BJ (cell line): Measurements from ENCODE around the gene CTNND2. TPM values are rescaled to one million over a fixed set of nuclear protein-coding genes. Genes with fewer than 3 reads are reported as not detected.

Experiments used
- CTCF ChIA-PET: fragments of 350-600 bp; formaldehyde crosslinking; extraction: SDS; loops from one replicate; lab custom pipeline; 2021; ENCODE audit warnings: antibody characterized with exemption, inconsistent platforms; lab: Yijun Ruan, JAX
- POLR2A ChIA-PET: fragments of 300-600 bp; sonication (Branson Sonifier 250); formaldehyde crosslinking; extraction: SDS; loops from one replicate; lab custom pipeline; 2021; ENCODE audit warnings: antibody characterized with exemption; lab: Charles Lee
- DNase-seq: peaks from one replicate; pipeline ENCODE4 v3.0.0-alpha.2; 2011; ENCODE audit warnings: low read depth
- H3K27me3 ChIP-seq: 2 replicates; pipeline ENCODE4 v1.6.0; 2011; ENCODE audit warnings: low read length; ENCODE audit not compliant: control insufficient read depth, insufficient read depth
- H3K36me3 ChIP-seq: 2 replicates; pipeline ENCODE4 v1.5.1; 2011; ENCODE audit warnings: low read length; ENCODE audit not compliant: control insufficient read depth, insufficient read depth
- H3K4me3 ChIP-seq: 2 replicates; pipeline ENCODE4 v1.5.1; 2011; ENCODE audit warnings: low read depth, mild to moderate bottlenecking, control low read depth, low read length
- CTCF ChIP-seq: IDR thresholded peaks from 2 replicates; pipeline ENCODE4 v1.5.1; 2011; ENCODE audit warnings: low read depth, mild to moderate bottlenecking, control low read depth, inconsistent platforms, low read length, moderate library complexity; ENCODE audit not compliant: insufficient read depth
- polyA plus RNA-seq: library from polyadenylated mRNA; depleted of rRNA; stranded (reverse); fragments of >200 nt; gene quantifications from 2 replicates; pipeline ENCODE4 v1.2.3, GENCODE V29; 2011

CTNND2 gene
- polyA plus RNA-seq, 1 experiment, result not detected

GRCh38 chr5:11792621-11793020, 111.6 kb downstream of the CTNND2 start:
- no peak for DNase-seq
- no peaks in the 10 kb centered on the region for H3K36me3 ChIP-seq
- H3K4me3 ChIP-seq, result no peak overlapping the region
- no peak for TF ChIP-seq CTCF
- CTCF ChIA-PET, result no interaction called here
- POLR2A ChIA-PET, result no interaction called here
- no peaks in the 10 kb centered on the region for H3K27me3 ChIP-seq

GRCh38 chr5:11791792-11792191, 112.5 kb downstream of the CTNND2 start:
- no peak overlapping the region for H3K4me3 ChIP-seq
- POLR2A ChIA-PET, result no interaction called here
- no peaks in the 10 kb centered on the region for H3K27me3 ChIP-seq
- CTCF ChIA-PET, result no interaction called here
- no peaks in the 10 kb centered on the region for H3K36me3 ChIP-seq
- no peak for DNase-seq
- no peak for TF ChIP-seq CTCF

DNA sequence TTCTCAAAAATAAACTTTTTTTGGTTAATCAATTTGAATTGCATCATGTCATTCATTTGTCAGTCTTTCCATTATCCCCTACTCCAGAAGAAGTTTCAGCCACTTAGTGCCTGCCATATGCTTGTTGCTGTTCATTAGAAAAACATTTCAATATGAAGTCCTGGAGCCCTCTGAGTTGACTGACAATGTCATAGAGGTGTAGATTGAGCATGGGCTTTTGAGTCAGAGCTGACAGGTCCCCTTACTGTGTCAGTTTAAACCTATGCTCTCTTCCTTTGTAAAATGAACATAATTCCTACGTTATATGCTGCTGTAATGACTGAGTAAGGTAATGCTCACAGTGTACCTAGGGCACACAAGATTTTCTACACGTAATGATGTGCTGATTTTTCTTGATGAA, 114.0 kb downstream of the CTNND2 start:
- TF ChIP-seq CTCF, result no peak
- ChIA-PET CTCF (no interaction called here), POLR2A (no interaction called here)
- H3K4me3 ChIP-seq, result no peak overlapping the region
- H3K27me3 ChIP-seq, result no peaks in the 10 kb centered on the region
- no peaks in the 10 kb centered on the region for H3K36me3 ChIP-seq
- DNase-seq, result no peak

GRCh38 chr5:11785771-11786352, 118.4 kb downstream of the CTNND2 start:
- CTCF ChIA-PET, result no interaction called here

More at GRCh38 chr5:11785771-11786352, 118.4 kb downstream of the CTNND2 start:
- POLR2A ChIA-PET, result no interaction called here
- Histone ChIP-seq H3K27me3 (no peaks in the 10 kb centered on the region), H3K4me3 (no peak overlapping the region), H3K36me3 (no peaks in the 10 kb centered on the region)
- TF ChIP-seq CTCF, result no peak
- DNase-seq, result no peak
